Stimulated activated CD4-positive, alpha-beta T cell treated with anti-CD3 and anti-CD28 coated beads, Interleukin-1b, Interleukin-23, amount 100 ng/mL, for 1 hour (primary cell): ENCODE results near the gene ACVR1C.

Experiments
- DNase-seq, 2 donors: peaks; one replicate each; pipeline ENCODE4 v3.0.0-alpha.2; 2020; ENCODE audit warnings: low read depth in 2 of 2

ACVR1C gene

GRCh38 chr2:157497638-157498314 is 130.9 kb downstream of the ACVR1C start:
- DNase-seq = no peak

GRCh38 chr2:157492189-157492773 is 136.4 kb downstream of the ACVR1C start:
- peak; percentile 36 to 37 for DNase-seq

- DNase-seq = no peak
Observed at GRCh38 chr2:157489983-157490382, 138.7 kb downstream of the ACVR1C start.

GRCh38 chr2:157488877-157489276 is 139.8 kb downstream of the ACVR1C start:
- DNase-seq = no peak

- no peak for DNase-seq
Observed at GRCh38 chr2:157487747-157488146, 140.9 kb downstream of the ACVR1C start.

GRCh38 chr2:157487271-157487610 is 141.4 kb downstream of the ACVR1C start:
- no peak for DNase-seq

GRCh38 chr2:157486596-157487270 is 141.9 kb downstream of the ACVR1C start:
- no peak for DNase-seq

GRCh38 chr2:157480182-157480961 is 148.3 kb downstream of the ACVR1C start:
- no peak for DNase-seq

GRCh38 chr2:157479081-157480027 is 149.3 kb downstream of the ACVR1C start:
- no peak for DNase-seq

- no peak for DNase-seq
Observed at GRCh38 chr2:157477919-157478318, 150.7 kb downstream of the ACVR1C start.

- DNase-seq = no peak
Observed at GRCh38 chr2:157476953-157477709, 151.5 kb downstream of the ACVR1C start.
